Peyer's patch (tissue), 4 donors: ENCODE data around the gene FNDC3B.

ENCODE experiments used
- CTCF ChIP-seq, 6 experiments: fragments of 450-650 bp in 4 of 6; fragments of 200-600 bp in 2 of 6; sonication (generic) in 1 of 6; IDR thresholded peaks; one replicate each; pipeline ENCODE4 v1.5.1; 2017 to 2019; ENCODE audit warnings: antibody characterized with exemption in 6 of 6, mild to moderate bottlenecking in 3 of 6, moderate library complexity in 1 of 6
- POLR2A ChIP-seq, 2 donors: fragments of 450-650 bp; IDR thresholded peaks; one replicate each; pipeline ENCODE4 v1.5.1; 2017; ENCODE audit warnings: antibody characterized with exemption in 2 of 2, mild to moderate bottlenecking in 2 of 2, moderate library complexity in 2 of 2

GRCh38 chr3:172387728-172388127 is 348.4 kb downstream of the FNDC3B start:
- no peak for TF ChIP-seq CTCF (IDR thresholded peaks at IDR 0.05)
- TF ChIP-seq POLR2A (IDR thresholded peaks at IDR 0.05) = no peak
